HEK293T (cell line): ENCODE results near the gene DONSON.

Source experiments
- ARNT ChIP-seq: fragments of 450-650 bp; IDR thresholded peaks from 2 replicates; pipeline ENCODE4 v1.6.1; 2017; ENCODE audit warnings: mild to moderate bottlenecking
- BHLHE40 ChIP-seq: fragments of 450-650 bp; IDR thresholded peaks from 2 replicates; pipeline ENCODE4 v1.6.1; 2016; ENCODE audit warnings: mild to moderate bottlenecking, moderate library complexity, borderline replicate concordance
- CTBP1 ChIP-seq: fragments of 450-650 bp; IDR thresholded peaks from 2 replicates; pipeline ENCODE4 v1.6.1; 2016; ENCODE audit warnings: borderline replicate concordance
- ELF4 ChIP-seq: fragments of 450-650 bp; IDR thresholded peaks from 2 replicates; pipeline ENCODE4 v1.6.1; 2017; ENCODE audit warnings: antibody characterized with exemption
- FOXA1 ChIP-seq: fragments of 450-650 bp; IDR thresholded peaks from 2 replicates; pipeline ENCODE4 v1.6.1; 2016; ENCODE audit warnings: mild to moderate bottlenecking
- FOXM1 ChIP-seq: fragments of 450-650 bp; IDR thresholded peaks from 2 replicates; pipeline ENCODE4 v1.6.1; 2017; ENCODE audit warnings: mild to moderate bottlenecking, borderline replicate concordance
- HDGF ChIP-seq: fragments of 450-650 bp; IDR thresholded peaks from 2 replicates; pipeline ENCODE4 v1.6.1; 2017; ENCODE audit warnings: antibody characterized with exemption, borderline replicate concordance
- L3MBTL2 ChIP-seq: fragments of 450-650 bp; conservative IDR thresholded peaks from 2 replicates; pipeline ENCODE4 v1.6.1; 2016; ENCODE audit warnings: mild to moderate bottlenecking
- LEF1 ChIP-seq: fragments of 450-650 bp; IDR thresholded peaks from 2 replicates; pipeline ENCODE4 v1.6.1; 2017; ENCODE audit warnings: mild to moderate bottlenecking, borderline replicate concordance
- PKNOX1 ChIP-seq: fragments of 450-650 bp; IDR thresholded peaks from 2 replicates; pipeline ENCODE4 v1.6.1; 2016
- SP1 ChIP-seq: fragments of 450-650 bp; IDR thresholded peaks from 2 replicates; pipeline ENCODE4 v1.6.1; 2017
- SUZ12 ChIP-seq: fragments of 450-650 bp; IDR thresholded peaks from 2 replicates; pipeline ENCODE4 v1.6.1; 2016; ENCODE audit warnings: mild to moderate bottlenecking
- TARDBP ChIP-seq: fragments of 450-650 bp; IDR thresholded peaks from 2 replicates; pipeline ENCODE4 v1.6.1; 2016
- ZNF384 ChIP-seq: fragments of 450-650 bp; IDR thresholded peaks from 2 replicates; pipeline ENCODE4 v1.6.1; 2016

GRCh38 chr21:33549848-33550771 lies 38.4 kb downstream of the DONSON start:
- no peak for TF ChIP-seq ZNF384
- no peak for TF ChIP-seq CTBP1
- TF ChIP-seq FOXA1: no peak
- no peak for TF ChIP-seq TARDBP
- no peak for TF ChIP-seq SP1
- TF ChIP-seq HDGF: no peak
- TF ChIP-seq FOXM1: no peak
- no peak for TF ChIP-seq ELF4
- TF ChIP-seq L3MBTL2: no peak
- TF ChIP-seq BHLHE40: no peak
- no peak for TF ChIP-seq PKNOX1
- TF ChIP-seq ARNT: no peak
- no peak for TF ChIP-seq SUZ12
- TF ChIP-seq LEF1: no peak
